GM12875 (cell line): ENCODE data around the gene GSX1.

Experiments
- H3K4me3 ChIP-seq: one replicate; pipeline ENCODE4 v1.5.1; 2011; ENCODE audit warnings: low read depth, low read length, control low read depth
- TF ChIP-seq, protein P1 (sequence below): IDR thresholded peaks from 2 replicates; pipeline ENCODE4 v1.5.1; 2011; ENCODE audit warnings: low read depth, mild to moderate bottlenecking, control low read depth, inconsistent platforms, low read length, moderate library complexity, borderline replicate concordance; ENCODE audit not compliant: insufficient read depth

The GSX1 gene

GRCh38 chr13:27794368-27794691, 2.0 kb downstream of the GSX1 start:
- H3K4me3 ChIP-seq: no peak overlapping the region
- TF ChIP-seq, protein P1, sequence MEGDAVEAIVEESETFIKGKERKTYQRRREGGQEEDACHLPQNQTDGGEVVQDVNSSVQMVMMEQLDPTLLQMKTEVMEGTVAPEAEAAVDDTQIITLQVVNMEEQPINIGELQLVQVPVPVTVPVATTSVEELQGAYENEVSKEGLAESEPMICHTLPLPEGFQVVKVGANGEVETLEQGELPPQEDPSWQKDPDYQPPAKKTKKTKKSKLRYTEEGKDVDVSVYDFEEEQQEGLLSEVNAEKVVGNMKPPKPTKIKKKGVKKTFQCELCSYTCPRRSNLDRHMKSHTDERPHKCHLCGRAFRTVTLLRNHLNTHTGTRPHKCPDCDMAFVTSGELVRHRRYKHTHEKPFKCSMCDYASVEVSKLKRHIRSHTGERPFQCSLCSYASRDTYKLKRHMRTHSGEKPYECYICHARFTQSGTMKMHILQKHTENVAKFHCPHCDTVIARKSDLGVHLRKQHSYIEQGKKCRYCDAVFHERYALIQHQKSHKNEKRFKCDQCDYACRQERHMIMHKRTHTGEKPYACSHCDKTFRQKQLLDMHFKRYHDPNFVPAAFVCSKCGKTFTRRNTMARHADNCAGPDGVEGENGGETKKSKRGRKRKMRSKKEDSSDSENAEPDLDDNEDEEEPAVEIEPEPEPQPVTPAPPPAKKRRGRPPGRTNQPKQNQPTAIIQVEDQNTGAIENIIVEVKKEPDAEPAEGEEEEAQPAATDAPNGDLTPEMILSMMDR: no peak

- TF ChIP-seq, protein P1: no peak
- no peak overlapping the region for H3K4me3 ChIP-seq
Measured at GRCh38 chr13:27794921-27795717, 2.8 kb downstream of the GSX1 start.

- no peak overlapping the region for H3K4me3 ChIP-seq
Measured at GRCh38 chr13:27795718-27796019, 3.4 kb downstream of the GSX1 start.

GRCh38 chr13:27796544-27797227, 4.4 kb downstream of the GSX1 start:
- TF ChIP-seq, protein P1: no peak
- no peak overlapping the region for H3K4me3 ChIP-seq

More at GRCh38 chr13:27795718-27796019, 3.4 kb downstream of the GSX1 start:
- TF ChIP-seq, protein P1: no peak

DNA sequence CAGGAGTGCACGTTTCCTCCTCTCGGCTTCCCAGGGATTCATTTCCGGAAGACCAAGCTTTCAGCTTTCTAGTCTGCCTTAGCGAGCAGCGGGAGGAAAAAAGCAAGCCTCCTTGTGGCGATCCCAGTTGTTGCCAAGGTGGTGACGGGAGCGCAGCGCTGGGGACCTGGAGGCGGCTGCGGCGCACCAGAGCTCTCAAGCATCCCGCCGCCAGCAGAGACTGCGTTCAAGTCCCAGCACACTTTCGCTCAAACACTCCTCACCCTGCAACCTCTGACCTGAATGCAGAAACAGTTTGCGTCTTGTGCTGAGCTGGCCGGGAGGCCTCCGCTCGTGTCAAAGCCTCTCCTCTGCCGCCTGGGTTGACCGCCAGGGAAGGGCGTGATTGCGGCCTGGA, 4.9 kb downstream of the GSX1 start:
- TF ChIP-seq, protein P1: no peak
- H3K4me3 ChIP-seq: no peak overlapping the region

DNA sequence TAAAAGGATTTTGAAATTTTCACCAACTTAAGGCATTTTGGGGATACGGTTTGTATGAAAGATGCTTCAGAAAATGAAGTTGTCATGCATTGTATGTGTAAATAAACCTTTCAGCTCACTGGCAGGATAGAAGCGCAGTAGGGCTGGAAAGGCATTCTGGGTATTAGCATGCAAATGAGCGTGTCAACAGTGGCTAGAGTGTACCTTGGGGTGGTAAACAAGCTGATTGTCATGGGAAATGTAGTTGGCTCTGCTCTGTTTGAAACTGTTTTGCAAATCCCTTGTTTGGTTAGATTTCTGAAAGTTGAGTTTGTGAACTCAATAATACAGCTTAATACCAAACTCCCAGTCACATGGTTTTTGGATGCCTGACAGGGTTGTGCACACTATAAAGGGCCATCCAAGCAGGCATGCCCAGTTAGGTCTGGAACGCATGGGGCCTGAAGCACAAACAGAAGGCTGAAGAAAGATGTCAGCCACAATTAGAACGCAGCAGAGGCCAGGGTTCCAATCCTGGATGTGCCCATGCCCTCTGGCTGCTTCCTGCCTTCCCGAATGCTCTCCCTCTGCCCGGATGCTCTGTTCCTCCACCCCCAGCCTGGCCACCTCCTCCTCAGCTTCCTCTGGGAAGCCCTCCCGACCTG, 14.6 kb downstream of the GSX1 start:
- TF ChIP-seq, protein P1: no peak
- no peak overlapping the region for H3K4me3 ChIP-seq

- no peak overlapping the region for H3K4me3 ChIP-seq
- TF ChIP-seq, protein P1: no peak
Measured at GRCh38 chr13:27808851-27809550, 16.7 kb downstream of the GSX1 start.
